Measurements from ENCODE around the gene RTN4RL2. TPM values are rescaled to one million over a fixed set of nuclear protein-coding genes. Genes with fewer than 3 reads are reported as not detected.
A peak's percentile ranks its signal among the peaks of the same experiment; 100 is the strongest.

The RTN4RL2 gene
- total RNA-seq, 1 donor from 2014 or later = 2.5 TPM

DNA sequence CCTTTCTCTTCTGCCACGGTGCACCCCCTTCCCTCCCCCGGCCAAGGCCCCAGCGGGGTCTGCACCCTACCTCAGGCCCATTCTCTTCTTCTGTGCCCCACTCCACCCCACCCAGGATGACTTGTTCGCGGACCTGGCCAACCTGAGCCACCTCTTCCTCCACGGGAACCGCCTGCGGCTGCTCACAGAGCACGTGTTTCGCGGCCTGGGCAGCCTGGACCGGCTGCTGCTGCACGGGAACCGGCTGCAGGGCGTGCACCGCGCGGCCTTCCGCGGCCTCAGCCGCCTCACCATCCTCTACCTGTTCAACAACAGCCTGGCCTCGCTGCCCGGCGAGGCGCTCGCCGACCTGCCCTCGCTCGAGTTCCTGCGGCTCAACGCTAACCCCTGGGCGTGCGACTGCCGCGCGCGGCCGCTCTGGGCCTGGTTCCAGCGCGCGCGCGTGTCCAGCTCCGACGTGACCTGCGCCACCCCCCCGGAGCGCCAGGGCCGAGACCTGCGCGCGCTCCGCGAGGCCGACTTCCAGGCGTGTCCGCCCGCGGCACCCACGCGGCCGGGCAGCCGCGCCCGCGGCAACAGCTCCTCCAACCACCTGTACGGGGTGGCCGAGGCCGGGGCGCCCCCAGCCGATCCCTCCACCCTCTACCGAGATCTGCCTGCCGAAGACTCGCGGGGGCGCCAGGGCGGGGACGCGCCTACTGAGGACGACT, 15.9 kb downstream of the RTN4RL2 start:
- intact Hi-C loops (cut with DNase I) = loop anchor here (5.0 kb wide), 1 partner anchor 124 kb away; no protein-coding TSS in a partner anchor
- no peak for DNase-seq (ENCODE audit: low spot score)
- peak; percentile 71 for ATAC-seq

DNA sequence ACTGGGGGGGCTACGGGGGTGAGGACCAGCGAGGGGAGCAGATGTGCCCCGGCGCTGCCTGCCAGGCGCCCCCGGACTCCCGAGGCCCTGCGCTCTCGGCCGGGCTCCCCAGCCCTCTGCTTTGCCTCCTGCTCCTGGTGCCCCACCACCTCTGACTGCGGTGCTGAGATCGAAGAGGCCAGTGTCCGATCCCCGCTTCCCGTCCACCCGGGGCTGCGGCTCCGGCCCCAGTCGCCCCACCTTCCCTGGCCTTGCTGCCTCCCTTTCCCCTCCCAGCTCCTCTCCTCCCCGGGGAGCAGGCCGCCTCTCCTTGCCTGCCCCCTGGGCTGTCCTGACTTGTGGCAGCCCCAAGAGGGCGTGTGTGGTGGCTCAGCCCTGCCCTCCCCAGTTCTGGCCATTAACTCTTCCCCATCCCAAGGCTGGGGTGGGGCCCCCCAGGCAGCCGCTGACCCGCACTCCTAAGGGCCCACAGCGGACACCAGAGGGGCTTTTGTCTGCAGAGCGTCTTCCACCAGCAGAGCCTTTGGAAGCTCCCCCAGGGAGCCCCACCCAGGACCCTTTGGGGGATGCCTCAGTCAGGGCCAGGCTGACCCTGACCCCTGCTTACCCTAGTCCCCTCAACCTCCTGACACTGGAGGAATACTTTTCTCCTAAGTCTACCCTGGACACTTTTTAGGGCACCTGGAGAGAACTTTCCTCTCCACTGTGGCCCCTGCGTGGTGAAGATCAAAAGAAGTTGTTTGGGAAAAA, 16.6 kb downstream of the RTN4RL2 start:
- intact Hi-C loops (cut with DNase I) = loop anchor here (5.0 kb wide), 1 partner anchor 125 kb away; no protein-coding TSS in a partner anchor
- peak; percentile 55 for ATAC-seq
- no peak for DNase-seq (ENCODE audit: low spot score)

GRCh38 chr11:57477507-57478189, 17.3 kb downstream of the RTN4RL2 start:
- no peak for ATAC-seq
- no peak for DNase-seq (ENCODE audit: low spot score)
- intact Hi-C loops (cut with DNase I) = loop anchor here (5.0 kb wide), 1 partner anchor 125 kb away; no protein-coding TSS in a partner anchor

GRCh38 chr11:57479021-57479663, 18.8 kb downstream of the RTN4RL2 start:
- DNase-seq (ENCODE audit: low spot score) (no peak), ATAC-seq (no peak)
- intact Hi-C loops (cut with DNase I) = loop anchor here (5.0 kb wide), 1 partner anchor 127 kb away; no protein-coding TSS in a partner anchor

DNA sequence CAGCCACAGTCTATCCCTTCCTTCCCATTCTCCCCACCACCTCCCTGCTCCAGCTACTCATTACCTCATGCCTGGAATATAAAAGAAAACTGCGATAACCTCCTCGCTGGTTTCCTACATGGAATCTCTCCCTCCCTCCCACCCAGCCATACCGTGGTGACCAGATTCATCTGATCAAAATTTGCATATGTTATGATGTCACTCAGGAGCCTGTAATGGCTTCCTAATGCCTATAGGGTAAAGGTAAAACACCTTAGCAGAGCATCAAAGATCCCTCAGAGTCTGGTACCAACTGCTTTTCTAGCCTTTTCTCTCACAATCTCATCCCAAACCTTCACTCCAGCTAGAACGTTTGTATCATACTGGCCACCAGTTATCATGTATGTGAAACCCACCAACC, 19.6 kb downstream of the RTN4RL2 start:
- intact Hi-C loops (cut with DNase I) = loop anchor here (5.0 kb wide), 1 partner anchor 128 kb away; no protein-coding TSS in a partner anchor
- DNase-seq (ENCODE audit: low spot score) (no peak), ATAC-seq (no peak)

DNA sequence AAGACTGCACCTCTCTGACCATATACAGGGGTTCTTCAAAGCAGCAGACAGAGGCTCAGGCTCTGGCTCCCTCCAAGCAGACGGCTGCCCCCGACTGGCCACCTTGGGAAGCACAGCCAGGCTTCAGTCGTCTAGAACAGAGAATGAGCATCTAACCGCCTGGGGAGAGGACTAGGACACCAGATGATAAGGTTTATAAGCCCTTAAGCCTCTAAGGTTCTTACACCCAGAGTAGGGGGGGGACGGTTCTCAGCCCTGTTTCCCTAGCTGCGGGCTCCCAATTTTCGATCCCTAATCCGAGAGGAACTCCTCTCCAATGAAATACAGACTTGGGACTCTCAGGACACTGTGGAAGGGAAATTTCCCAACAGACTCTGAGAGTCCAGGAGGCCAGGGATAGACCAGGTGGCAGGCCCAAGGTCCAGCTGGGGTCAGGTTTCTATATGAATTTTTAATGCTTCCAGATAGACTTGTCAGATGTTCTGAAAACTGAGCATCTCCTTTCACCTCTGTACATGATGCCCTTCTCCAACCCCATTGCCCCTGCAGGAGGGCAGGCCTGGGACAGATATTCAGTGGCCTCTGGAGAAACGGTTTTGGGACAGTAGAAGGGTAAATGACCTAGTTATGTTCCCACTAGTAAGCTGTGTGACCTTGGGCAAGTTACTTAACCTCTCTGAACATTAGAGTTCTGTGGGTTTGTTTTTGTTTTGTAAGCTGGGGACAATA, 20.2 kb downstream of the RTN4RL2 start:
- DNase-seq (ENCODE audit: low spot score) (peak; percentile 84), ATAC-seq (peak; percentile 54)
- intact Hi-C loops (cut with DNase I) = no loop called here

GRCh38 chr11:57481315-57481714, 21.0 kb downstream of the RTN4RL2 start:
- DNase-seq (ENCODE audit: low spot score) = no peak
- ATAC-seq = no peak
- intact Hi-C loops (cut with DNase I) = no loop called here

DNA sequence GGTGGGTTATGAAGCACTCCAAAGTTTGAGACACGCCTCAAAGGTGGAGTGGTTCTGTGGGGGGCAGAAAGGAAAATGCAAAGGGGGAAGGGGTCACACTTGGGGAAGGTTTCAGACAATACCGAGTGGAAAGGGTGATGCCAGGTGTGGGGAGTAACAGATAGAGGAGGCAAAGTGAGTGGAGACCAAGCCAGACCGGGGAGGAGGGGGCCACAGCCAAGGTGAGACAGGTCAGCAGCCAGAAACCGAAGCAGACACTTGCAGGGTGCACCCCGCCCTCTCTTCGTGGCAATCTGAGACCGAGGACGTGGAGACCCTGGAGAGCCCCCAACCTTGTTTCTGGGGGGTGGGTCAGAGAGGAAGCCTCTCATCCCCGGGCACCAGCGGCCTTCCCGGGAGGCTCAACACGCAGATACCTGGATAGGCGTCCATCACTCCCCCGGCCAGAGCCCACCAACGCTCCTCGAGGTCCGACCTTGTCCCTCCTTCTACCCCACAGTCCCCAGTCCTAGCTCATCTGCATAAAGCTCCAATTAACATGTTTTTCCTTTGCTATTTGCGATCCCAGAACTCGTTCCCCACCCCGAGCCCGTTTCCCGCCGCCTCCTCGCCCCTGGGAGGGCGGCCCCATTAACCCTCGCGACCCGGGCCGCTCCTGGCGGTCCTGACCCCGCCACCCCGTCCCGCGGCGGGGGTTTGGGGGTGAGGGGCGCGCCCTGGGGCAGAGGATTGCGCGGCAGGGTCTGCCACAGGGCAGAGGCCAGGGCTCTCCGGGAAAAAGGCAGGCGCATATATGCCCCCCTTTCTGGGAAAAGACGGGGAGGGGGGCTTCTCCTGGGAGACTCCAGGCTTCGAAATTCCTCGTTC, 21.8 kb downstream of the RTN4RL2 start:
- ATAC-seq = no peak
- intact Hi-C loops (cut with DNase I) = no loop called here

GRCh38 chr11:57482782-57483561, 22.6 kb downstream of the RTN4RL2 start:
- ATAC-seq (peak; percentile 41), DNase-seq (ENCODE audit: low spot score) (no peak)
- intact Hi-C loops (cut with DNase I) = no loop called here

More for the DNA sequence above, 21.8 kb downstream of the RTN4RL2 start:
- DNase-seq (ENCODE audit: low spot score) = no peak

DNA sequence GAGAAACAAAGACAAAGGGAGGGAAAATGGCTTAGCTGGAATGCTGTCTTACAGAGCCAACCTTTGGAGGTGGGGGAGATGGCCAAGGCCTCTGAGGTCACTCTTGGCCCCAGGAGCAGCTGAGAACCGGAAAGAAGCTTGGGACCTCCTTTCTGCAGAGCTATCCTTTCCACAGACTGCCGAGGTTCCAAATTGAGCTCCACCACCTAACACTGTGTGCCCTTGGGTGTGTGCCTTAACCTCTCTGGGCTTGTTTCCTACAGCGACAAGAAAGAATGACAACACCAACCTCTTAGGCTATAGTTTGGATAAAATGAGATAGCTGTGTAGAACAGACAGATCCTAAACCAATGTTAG, 23.2 kb downstream of the RTN4RL2 start:
- intact Hi-C loops (cut with DNase I) = no loop called here
- DNase-seq (ENCODE audit: low spot score) = no peak
- ATAC-seq = no peak

GRCh38 chr11:57484141-57484710, 23.9 kb downstream of the RTN4RL2 start:
- intact Hi-C loops (cut with DNase I) = no loop called here
- no peak for ATAC-seq
- DNase-seq (ENCODE audit: low spot score) = no peak

DNA sequence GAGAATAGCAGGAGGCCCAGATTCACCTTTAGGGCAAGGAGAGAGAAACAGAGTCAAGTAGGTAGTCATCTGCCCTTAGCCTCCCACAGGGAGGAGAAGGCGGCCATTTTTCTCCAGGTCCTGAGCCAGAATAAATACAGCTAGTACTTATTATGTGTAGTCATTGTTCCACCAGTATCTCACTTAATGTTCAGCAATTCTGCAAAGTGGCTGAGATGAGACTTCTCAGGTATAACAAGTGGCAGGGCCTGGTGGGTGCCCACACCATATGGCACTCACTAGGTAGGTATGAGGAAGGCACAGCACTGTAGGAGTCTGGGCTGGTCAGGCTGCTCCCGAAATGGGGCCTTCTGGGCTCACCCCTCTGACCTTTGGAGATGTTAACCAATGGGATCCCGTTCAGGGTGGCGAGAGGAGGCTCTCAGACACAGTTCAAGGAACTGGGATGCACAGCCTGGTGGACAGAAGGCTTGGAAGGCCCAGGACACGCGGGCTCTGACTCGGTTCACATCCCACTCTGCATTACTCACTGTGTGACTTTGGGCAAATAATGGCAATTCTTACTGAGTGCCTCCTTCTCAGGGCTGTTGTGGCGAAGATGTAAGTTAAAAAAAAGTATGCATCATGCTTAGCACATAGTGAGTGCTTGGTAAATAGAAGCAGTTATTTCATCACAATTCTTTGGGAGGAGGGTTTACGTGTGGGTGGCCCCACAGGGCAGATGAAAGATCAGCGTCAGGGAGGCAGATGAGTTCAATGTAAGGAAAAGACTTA, 25.1 kb downstream of the RTN4RL2 start:
- intact Hi-C loops (cut with DNase I) = no loop called here
- no peak for ATAC-seq
- no peak for DNase-seq (ENCODE audit: low spot score)

GRCh38 chr11:57487021-57487778, 26.9 kb downstream of the RTN4RL2 start:
- DNase-seq (ENCODE audit: low spot score) (no peak), ATAC-seq (no peak)
- intact Hi-C loops (cut with DNase I) = no loop called here

- intact Hi-C loops (cut with DNase I) = no loop called here
- DNase-seq (ENCODE audit: low spot score) (no peak), ATAC-seq (no peak)
These were observed 27.8 kb downstream of the RTN4RL2 start for GRCh38 chr11:57487920-57488659.
